IMR-90 (cell line): ENCODE measurements around the gene DNAAF6. TPM values are rescaled to one million over a fixed set of nuclear protein-coding genes. Genes with fewer than 3 reads are reported as not detected.

Experiments used
- ATAC-seq: fragments of 200-7000 bp; cut with Tn5 transposase; 2 replicates; pipeline ENCODE4 v1.9.1; 2020; ENCODE audit warnings: low read depth, mild to moderate bottlenecking, moderate library complexity
- BruUV-seq: library from RNA; stranded (reverse); fragments of 400-500 nt; replicated peaks from 2 replicates; lab custom pipeline; 2021; lab: Mats Ljungman, UMichigan
- CTCF ChIA-PET: fragments of 300-600 bp; formaldehyde crosslinking; extraction: SDS; loops from one replicate; lab custom pipeline; 2021; ENCODE audit warnings: antibody characterized with exemption; lab: Yijun Ruan, JAX
- POLR2A ChIA-PET: fragments of 300-600 bp; sonication (Branson Sonifier 250); formaldehyde crosslinking; loops from one replicate; lab custom pipeline; 2022; ENCODE audit warnings: antibody characterized with exemption; ENCODE audit not compliant: unreplicated experiment; lab: Charles Lee
- DNase-seq: peaks from one replicate; pipeline ENCODE4 v3.0.0; 2013
- H2AFZ ChIP-seq: replicated peaks from 2 replicates; pipeline ENCODE3; 2013; ENCODE audit warnings: low read length, mild to moderate bottlenecking; ENCODE audit not compliant: poor library complexity
- H2AK5ac ChIP-seq: 2 replicates; pipeline ENCODE4 v1.6.1; 2013; ENCODE audit warnings: low read depth, low read length, inconsistent platforms
- H2AK9ac ChIP-seq: replicated peaks from 2 replicates; pipeline ENCODE3; 2013; ENCODE audit warnings: mild to moderate bottlenecking, low read depth, low read length, moderate library complexity; ENCODE audit not compliant: poor library complexity
- H2BK120ac ChIP-seq: 2 replicates; pipeline ENCODE4 v1.6.1; 2013; ENCODE audit warnings: low read depth, low read length, inconsistent platforms
- H2BK15ac ChIP-seq: 3 replicates; pipeline ENCODE4 v1.6.1; 2013; ENCODE audit warnings: low read depth, low read length, inconsistent platforms
- H2BK20ac ChIP-seq: 2 replicates; pipeline ENCODE4 v1.6.1; 2013; ENCODE audit warnings: low read depth, mild to moderate bottlenecking, inconsistent platforms, low read length, moderate library complexity
- H2BK5ac ChIP-seq: 2 replicates; pipeline ENCODE4 v1.6.1; 2013; ENCODE audit warnings: mild to moderate bottlenecking, low read depth, low read length, inconsistent platforms; ENCODE audit not compliant: poor library complexity, severe bottlenecking
- H3K14ac ChIP-seq: replicated peaks from 2 replicates; pipeline ENCODE4 v1.6.1; 2013; ENCODE audit warnings: low read depth, low read length, inconsistent platforms
- H3K18ac ChIP-seq: 2 replicates; pipeline ENCODE4 v1.6.1; 2013; ENCODE audit warnings: low read depth, low read length, control low read depth
- H3K23ac ChIP-seq: 2 replicates; pipeline ENCODE4 v1.6.1; 2013; ENCODE audit warnings: low read depth, low read length, inconsistent platforms
- H3K27ac ChIP-seq: 2 replicates; pipeline ENCODE4 v1.5.1; 2013; ENCODE audit warnings: mild to moderate bottlenecking, control low read depth, low read length; ENCODE audit not compliant: insufficient read depth
- H3K27me3 ChIP-seq: 2 replicates; pipeline ENCODE4 v1.6.1; 2013; ENCODE audit warnings: low read length; ENCODE audit not compliant: control insufficient read depth, insufficient read depth
- H3K36me3 ChIP-seq: 2 replicates; pipeline ENCODE4 v1.6.1; 2013; ENCODE audit warnings: low read length, mixed read lengths; ENCODE audit not compliant: control insufficient read depth, insufficient read depth
- H3K4ac ChIP-seq: 2 replicates; pipeline ENCODE4 v1.6.1; 2013; ENCODE audit warnings: low read depth, low read length, inconsistent platforms
- H3K4me1 ChIP-seq: 2 replicates; pipeline ENCODE4 v1.6.1; 2013; ENCODE audit warnings: low read length, mixed read lengths; ENCODE audit not compliant: control insufficient read depth, insufficient read depth
- H3K4me2 ChIP-seq: 2 replicates; pipeline ENCODE4 v1.6.1; 2013; ENCODE audit warnings: low read depth, mild to moderate bottlenecking, control low read depth, low read length, moderate library complexity
- H3K4me3 ChIP-seq: 2 replicates; pipeline ENCODE4 v1.5.1; 2013; ENCODE audit warnings: low read depth, mild to moderate bottlenecking, control low read depth, low read length, moderate library complexity; ENCODE audit not compliant: insufficient read depth
- H3K56ac ChIP-seq: 2 replicates; pipeline ENCODE4 v1.6.1; 2013; ENCODE audit warnings: low read length, inconsistent platforms; ENCODE audit not compliant: insufficient read depth; ENCODE audit errors: extremely low read depth
- H3K79me1 ChIP-seq, 2 experiments: 2 replicates each; pipeline ENCODE4 v1.6.1; 2013; ENCODE audit warnings: low read length in 2 of 2, inconsistent platforms in 1 of 2, low read depth in 1 of 2
- H3K9ac ChIP-seq: 2 replicates; pipeline ENCODE4 v1.6.1; 2013; ENCODE audit warnings: low read depth, low read length, control low read depth
- H3K9me1 ChIP-seq: 2 replicates; pipeline ENCODE4 v1.6.1; 2013; ENCODE audit warnings: low read length, inconsistent platforms; ENCODE audit not compliant: insufficient read depth
- H3K9me3 ChIP-seq: 2 replicates; pipeline ENCODE4 v1.6.1; 2013; ENCODE audit warnings: low read length; ENCODE audit not compliant: control insufficient read depth, insufficient read depth
- H4K20me1 ChIP-seq: 2 replicates; pipeline ENCODE4 v1.6.1; 2013; ENCODE audit warnings: low read length, inconsistent platforms; ENCODE audit not compliant: insufficient read depth
- H4K5ac ChIP-seq: 2 replicates; pipeline ENCODE4 v1.6.1; 2013; ENCODE audit warnings: mild to moderate bottlenecking, low read depth, low read length, control low read depth
- H4K8ac ChIP-seq, 2 experiments: 2 replicates each; pipeline ENCODE4 v1.6.1; 2013; ENCODE audit warnings: low read depth in 2 of 2, low read length in 2 of 2, control low read depth in 1 of 2, inconsistent platforms in 1 of 2
- H4K91ac ChIP-seq: 2 replicates; pipeline ENCODE4 v1.6.1; 2013; ENCODE audit warnings: low read depth, low read length, inconsistent platforms; ENCODE audit not compliant: insufficient read depth
- BHLHE40 ChIP-seq: fragments of 150-350 bp; IDR thresholded peaks from 2 replicates; pipeline ENCODE4 v1.6.1; 2016; ENCODE audit warnings: mild to moderate bottlenecking, low read depth, low read length
- CEBPB ChIP-seq: IDR thresholded peaks from 2 replicates; pipeline ENCODE4 v1.6.1; 2012; ENCODE audit warnings: low read depth, low read length, improper control_type of control experiment
- CHD1 ChIP-seq: IDR thresholded peaks from 2 replicates; pipeline ENCODE4 v1.6.1; 2012; ENCODE audit warnings: low read depth, low read length, improper control_type of control experiment
- CTCF ChIP-seq: conservative IDR thresholded peaks from 2 replicates; pipeline ENCODE4 v1.5.1; 2012; ENCODE audit warnings: mild to moderate bottlenecking, low read depth, low read length, improper control_type of control experiment
- ELK1 ChIP-seq: fragments of 150-350 bp; IDR thresholded peaks from 2 replicates; pipeline ENCODE4 v1.6.1; 2016; ENCODE audit warnings: low read depth, mild to moderate bottlenecking, low read length, moderate library complexity, borderline replicate concordance
- FOS ChIP-seq: fragments of 150-350 bp; IDR thresholded peaks from 2 replicates; pipeline ENCODE4 v1.6.1; 2016; ENCODE audit warnings: low read depth, low read length
- MAFK ChIP-seq: IDR thresholded peaks from 2 replicates; pipeline ENCODE4 v1.6.1; 2012; ENCODE audit warnings: low read depth, low read length, improper control_type of control experiment
- MAZ ChIP-seq: IDR thresholded peaks from 2 replicates; pipeline ENCODE4 v1.6.1; 2012; ENCODE audit warnings: low read depth, mild to moderate bottlenecking, low read length, improper control_type of control experiment, moderate library complexity, borderline replicate concordance
- MXI1 ChIP-seq: IDR thresholded peaks from 2 replicates; pipeline ENCODE4 v1.6.1; 2012; ENCODE audit warnings: low read depth, mild to moderate bottlenecking, low read length, moderate library complexity, borderline replicate concordance
- NFE2L2 ChIP-seq: fragments of 150-350 bp; IDR thresholded peaks from 2 replicates; pipeline ENCODE4 v1.6.1; 2016; ENCODE audit warnings: low read depth, mild to moderate bottlenecking, low read length
- POLR2A ChIP-seq: IDR thresholded peaks from 2 replicates; pipeline ENCODE4 v1.6.1; 2012; ENCODE audit warnings: mild to moderate bottlenecking, low read depth, low read length
- RAD21 ChIP-seq: IDR thresholded peaks from 2 replicates; pipeline ENCODE4 v1.6.1; 2012; ENCODE audit warnings: low read length, improper control_type of control experiment
- RCOR1 ChIP-seq: IDR thresholded peaks from 2 replicates; pipeline ENCODE4 v1.6.1; 2012; ENCODE audit warnings: mild to moderate bottlenecking, low read length, improper control_type of control experiment; ENCODE audit not compliant: insufficient replicate concordance
- RFX5 ChIP-seq: IDR thresholded peaks from 2 replicates; pipeline ENCODE4 v1.8.0; 2012; ENCODE audit warnings: low read depth, mild to moderate bottlenecking, low read length, moderate library complexity
- SMC3 ChIP-seq: fragments of 150-350 bp; IDR thresholded peaks from 2 replicates; pipeline ENCODE4 v1.6.1; 2016; ENCODE audit warnings: low read depth, mild to moderate bottlenecking, antibody characterized with exemption, low read length, moderate library complexity
- USF2 ChIP-seq: fragments of 150-350 bp; IDR thresholded peaks from 2 replicates; pipeline ENCODE4 v1.6.1; 2017; ENCODE audit warnings: mild to moderate bottlenecking, antibody characterized with exemption, low read length, low read depth
- WGBS, 2 experiments: methylation state at CpG; one replicate each; pipeline versions ENCODE4 v1.1.5 to v1.1.7; 2013; ENCODE audit warnings: missing lambda C conversion rate in 2 of 2; ENCODE audit not compliant: insufficient read length in 1 of 2; ENCODE audit errors: extremely low coverage in 2 of 2; 5-methylcytosine and 5-hydroxymethylcytosine counted together
- dilution Hi-C: fragments of 300-500 bp; cut with HindIII; formaldehyde crosslinking; loops from one replicate; pipeline ENCODE4 v1.14.3; 2018; ENCODE audit warnings: low sequenced_read_pairs; ENCODE audit not compliant: unreplicated experiment
- in situ Hi-C: fragments of 300-500 bp; cut with MboI; formaldehyde crosslinking; loops from 3 replicates; pipeline ENCODE4 v1.14.3; 2019; ENCODE audit warnings: low sequenced_read_pairs, inconsistent platforms, mixed read lengths
- intact Hi-C: fragments of 100-400 bp; cut with micrococcal nuclease; formaldehyde crosslinking; loops from 2 replicates; pipeline ENCODE4 v1.10.0; 2022
- polyA plus RNA-seq, 3 experiments: library from polyadenylated mRNA; depleted of rRNA; stranded (reverse); fragments of >200 nt; gene quantifications; 2 replicates each; pipeline ENCODE4 v1.2.3, GENCODE V29; 2012; ENCODE audit warnings: low replicate concordance in 1 of 3
- total RNA-seq: library from RNA; depleted of rRNA; stranded (reverse); fragments of >200 nt; gene quantifications from 2 replicates; pipeline ENCODE4 v1.2.3, GENCODE V29; 2012

The DNAAF6 gene
- total and polyA plus RNA-seq, 2 of the 4 experiments (the other 2 are of a cell fraction), result not detected

- ChIA-PET CTCF (no interaction called here), POLR2A (no interaction called here)
- no peak overlapping the region for H4K91ac ChIP-seq
- no peaks in the 10 kb centered on the region for H3K79me1 ChIP-seq
- H3K4me3 ChIP-seq, result no peak overlapping the region
- intact Hi-C loops, result no loop called here
- H3K27ac ChIP-seq, result no peak overlapping the region
- no TSS peak for BruUV-seq
- no peak overlapping the region for H3K23ac ChIP-seq
- H4K5ac ChIP-seq, result no peak overlapping the region
- no peak overlapping the region for H3K9ac ChIP-seq
- dilution Hi-C loops, result no loop called here
- no peak overlapping the region for H4K8ac ChIP-seq
- H3K18ac ChIP-seq, result no peak overlapping the region
- TF ChIP-seq SMC3 (no peak), ELK1 (no peak), BHLHE40 (no peak), MXI1 (no peak), RFX5 (no peak), CTCF (no peak), MAFK (no peak), MAZ (no peak), RCOR1 (no peak), NFE2L2 (no peak), RAD21 (no peak), USF2 (no peak), CEBPB (no peak), POLR2A (no peak), FOS (no peak), CHD1 (no peak)
- no peak overlapping the region for H2BK5ac ChIP-seq
- no peak overlapping the region for H2AFZ ChIP-seq
- H3K56ac ChIP-seq, result no peak overlapping the region
- H2BK15ac ChIP-seq, result no peak overlapping the region
- H2AK9ac ChIP-seq, result no peak overlapping the region
- H3K36me3 ChIP-seq, result no peaks in the 10 kb centered on the region
- no peak overlapping the region for H3K4me2 ChIP-seq
- peaks cover 5% of the 10 kb centered on the region; the same call in 1 of the 2 replicates for H3K27me3 ChIP-seq
- H3K4ac ChIP-seq, result no peak overlapping the region
- no peaks in the 10 kb centered on the region for H3K4me1 ChIP-seq
- ATAC-seq, result no peak
- no peaks in the 10 kb centered on the region for H4K20me1 ChIP-seq
- H2AK5ac ChIP-seq, result no peak overlapping the region
- WGBS, 2 experiments, result 21% methylated on average over 12 of the region's 41 CpGs; no CpG with 5 or more reads in 1 of the 2 experiments
- no peak overlapping the region for H2BK20ac ChIP-seq
- no peak overlapping the region for H3K14ac ChIP-seq
- no peak for DNase-seq
- H3K9me1 ChIP-seq, result no peaks in the 10 kb centered on the region
- in situ Hi-C loops, result no loop called here
- peaks cover 7% of the 10 kb centered on the region; the same call in 1 of the 2 replicates for H3K9me3 ChIP-seq
- no peak overlapping the region for H2BK120ac ChIP-seq
These were observed 66.1 kb downstream of the DNAAF6 start for GRCh38 chrX:107272431-107272921.
